HCT116 (cell line): ENCODE measurements around the gene MAML2. TPM values are rescaled to one million over a fixed set of nuclear protein-coding genes. Genes with fewer than 3 reads are reported as not detected.

ENCODE experiments used
- ATAC-seq: fragments of 200-7000 bp; cut with Tn5 transposase; 2 replicates; pipeline ENCODE4 v1.9.1; 2020; ENCODE audit warnings: mild to moderate bottlenecking, moderate library complexity
- BruUV-seq: library from RNA; stranded (reverse); fragments of 400-500 nt; replicated peaks from 2 replicates; lab custom pipeline; 2021; lab: Mats Ljungman, UMichigan
- CTCF ChIA-PET: fragments of 300-600 bp; sonication (Branson Sonifier 250); formaldehyde crosslinking; loops from one replicate; lab custom pipeline; 2021; ENCODE audit warnings: antibody characterized with exemption; lab: Charles Lee
- POLR2A ChIA-PET: fragments of 300-600, 350-600 bp; sonication (Branson Sonifier 250); formaldehyde crosslinking; loops from one replicate; lab custom pipeline; 2021; ENCODE audit warnings: antibody characterized with exemption; lab: Charles Lee
- RAD21 ChIA-PET, 2 experiments: fragments of 300-600 bp; sonication (Branson Sonifier 250); formaldehyde crosslinking; loops; one replicate each; lab custom pipeline; 2023; ENCODE audit warnings: low total read pairs in 2 of 2; ENCODE audit not compliant: uncharacterized antibody in 2 of 2, unreplicated experiment in 2 of 2, low non-redundant PET in 1 of 2; lab: Charles Lee
- DNase-seq: peaks from one replicate; pipeline ENCODE4 v3.0.0-alpha.2; 2010; ENCODE audit warnings: low read depth, low spot score
- H2AFZ ChIP-seq: fragments of 200-600 bp; shearing (Covaris generic), sonication (generic); 2 replicates; pipeline ENCODE4 v1.6.1; 2017; ENCODE audit warnings: low read depth, mixed run types, mixed read lengths, antibody characterized with exemption, low read length; ENCODE audit not compliant: poor library complexity, severe bottlenecking
- H3K27ac ChIP-seq: 2 replicates; pipeline ENCODE4 v1.5.1; 2012; ENCODE audit warnings: low read depth, low read length
- H3K27me3 ChIP-seq: fragments of 200-600 bp; sonication (generic); 2 replicates; pipeline ENCODE4 v1.6.1; 2016; ENCODE audit warnings: mixed run types, low read length, mixed read lengths; ENCODE audit not compliant: insufficient read depth
- H3K36me3 ChIP-seq, 2 experiments: fragments of 200-500 bp in 1 of 2; fragments of 200-600 bp in 1 of 2; sonication (Bioruptor generic) in 1 of 2; sonication (generic) in 1 of 2; 2 replicates each; pipeline versions ENCODE4 v1.5.1 to v1.6.1; 2014 to 2016; ENCODE audit warnings: low read length in 2 of 2, inconsistent platforms in 1 of 2, mixed read lengths in 1 of 2, mixed run types in 1 of 2; ENCODE audit not compliant: insufficient read depth in 2 of 2, control insufficient read depth in 1 of 2
- H3K4me1 ChIP-seq, 2 experiments: fragments of 200-600 bp in 1 of 2; sonication (generic) in 1 of 2; 2 replicates each; pipeline versions ENCODE4 v1.5.1 to v1.6.1; 2012 to 2017; ENCODE audit warnings: low read length in 2 of 2, inconsistent platforms in 1 of 2, mild to moderate bottlenecking in 1 of 2, mixed read lengths in 1 of 2, mixed run types in 1 of 2, moderate library complexity in 1 of 2; ENCODE audit not compliant: insufficient read depth in 2 of 2, control insufficient read depth in 1 of 2
- H3K4me2 ChIP-seq: fragments of 200-600 bp; sonication (generic); 2 replicates; pipeline ENCODE4 v1.6.1; 2017; ENCODE audit warnings: mixed run types, low read length, mixed read lengths
- H3K4me3 ChIP-seq, 2 experiments: fragments of 200-600 bp in 1 of 2; sonication (generic) in 1 of 2; replicated peaks in 1 of 2; 2 replicates each; pipeline ENCODE4 v1.5.1; 2011 to 2016; ENCODE audit warnings: low read length in 2 of 2, control low read depth in 1 of 2, low read depth in 1 of 2, mild to moderate bottlenecking in 1 of 2, mixed read lengths in 1 of 2, mixed run types in 1 of 2
- H3K79me2 ChIP-seq: fragments of 200-600 bp; sonication (generic); 2 replicates; pipeline ENCODE4 v1.6.1; 2017; ENCODE audit warnings: mild to moderate bottlenecking, mixed run types, low read length, moderate library complexity, mixed read lengths; ENCODE audit not compliant: insufficient read depth
- H3K9ac ChIP-seq: fragments of 200-600 bp; sonication (generic); 2 replicates; pipeline ENCODE4 v1.6.1; 2016; ENCODE audit warnings: low read length, mixed read lengths
- H3K9me2 ChIP-seq: fragments of 200-600 bp; sonication (generic), shearing (Covaris generic); 2 replicates; pipeline ENCODE4 v1.6.1; 2017; ENCODE audit warnings: mixed run types, mild to moderate bottlenecking, moderate library complexity; ENCODE audit not compliant: insufficient read depth
- H3K9me3 ChIP-seq, 2 experiments: fragments of 200-500 bp in 1 of 2; fragments of 200-600 bp in 1 of 2; sonication (Bioruptor generic) in 1 of 2; sonication (generic) in 1 of 2; 2 replicates each; pipeline ENCODE4 v1.6.1; 2014 to 2017; ENCODE audit warnings: low read length in 2 of 2, mixed read lengths in 2 of 2, inconsistent platforms in 1 of 2, low read depth in 1 of 2, mild to moderate bottlenecking in 1 of 2, mixed run types in 1 of 2, moderate library complexity in 1 of 2; ENCODE audit not compliant: control insufficient read depth in 1 of 2, insufficient read depth in 1 of 2
- H4K20me1 ChIP-seq: fragments of 200-600 bp; sonication (generic), shearing (Covaris generic); 2 replicates; pipeline ENCODE4 v1.6.1; 2017; ENCODE audit warnings: mixed run types, mild to moderate bottlenecking, moderate library complexity; ENCODE audit not compliant: insufficient read depth
- CEBPB ChIP-seq: IDR thresholded peaks from 2 replicates; pipeline ENCODE4 v1.6.1; 2012; ENCODE audit warnings: low read depth
- EZH2 ChIP-seq: fragments of 200-600 bp; sonication (generic); IDR thresholded peaks from 2 replicates; pipeline ENCODE4 v1.6.1; 2017; ENCODE audit warnings: antibody characterized with exemption, mixed run types
- EZH2phosphoT487 ChIP-seq: fragments of 200-600 bp; IDR thresholded peaks from 2 replicates; pipeline ENCODE4 v1.6.1; 2018; ENCODE audit warnings: antibody characterized with exemption, borderline replicate concordance
- JUND ChIP-seq: IDR thresholded peaks from 2 replicates; pipeline ENCODE4 v1.6.1; 2012
- POLR2A ChIP-seq: IDR thresholded peaks from 2 replicates; pipeline ENCODE4 v1.7.0; 2011; ENCODE audit warnings: borderline replicate concordance; ENCODE audit not compliant: insufficient read depth, insufficient read length; ENCODE audit errors: extremely low read depth
- RAD21 ChIP-seq: IDR thresholded peaks from 2 replicates; pipeline ENCODE4 v1.6.1; 2012; ENCODE audit warnings: low read depth, mild to moderate bottlenecking
- REST ChIP-seq: IDR thresholded peaks from 2 replicates; pipeline ENCODE4 v1.6.1; 2012; ENCODE audit warnings: low read depth
- SIN3A ChIP-seq: IDR thresholded peaks from 2 replicates; pipeline ENCODE4 v1.6.1; 2012; ENCODE audit warnings: low read depth
- YY1 ChIP-seq: IDR thresholded peaks from 2 replicates; pipeline ENCODE4 v1.6.1; 2011; ENCODE audit warnings: low read length, low read depth, moderate library complexity, mild to moderate bottlenecking; ENCODE audit not compliant: insufficient replicate concordance; ENCODE audit errors: extremely low read depth
- ZBTB33 ChIP-seq: IDR thresholded peaks from 2 replicates; pipeline ENCODE4 v1.6.1; 2011; ENCODE audit warnings: mild to moderate bottlenecking, low read length, moderate library complexity; ENCODE audit not compliant: insufficient replicate concordance; ENCODE audit errors: extremely low read depth
- intact Hi-C: fragments of 100-400 bp; cut with micrococcal nuclease; formaldehyde crosslinking; loops from 2 replicates; pipeline ENCODE4 v1.10.0; 2022
- total RNA-seq: library from RNA; stranded (reverse); gene quantifications from one replicate; pipeline ENCODE4 v1.2.1, GENCODE V29; 2021; ENCODE audit not compliant: unreplicated experiment

Gene MAML2
- total RNA-seq, 1 experiment from 2014 or later: 2.6 TPM

GRCh38 chr11:96038046-96038445 lies 304.9 kb downstream of the MAML2 start:
- Histone ChIP-seq H3K79me2 (no peaks in the 10 kb centered on the region), H3K27me3 (no peaks in the 10 kb centered on the region), H3K9ac (no peak overlapping the region), H3K9me2 (no peaks in the 10 kb centered on the region), H3K9me3 (no peaks in the 10 kb centered on the region), H4K20me1 (no peaks in the 10 kb centered on the region), H3K27ac (no peak overlapping the region), H3K4me1 (peaks cover 0 to 12% of the 10 kb centered on the region in 2 experiments; a peak in 2 of 4 replicates), H3K4me2 (peak overlapping the region; percentile 55), H3K4me3 (no peak overlapping the region), H2AFZ (no peak overlapping the region), H3K36me3 (no peaks in the 10 kb centered on the region)
- no TSS peak for BruUV-seq
- ChIA-PET RAD21 (no interaction called here), POLR2A (no interaction called here), CTCF (no interaction called here)
- no peak for TF ChIP-seq SIN3A
- TF ChIP-seq YY1: no peak
- TF ChIP-seq CEBPB: no peak
- no peak for TF ChIP-seq RAD21
- TF ChIP-seq POLR2A: no peak
- no peak for TF ChIP-seq EZH2phosphoT487
- no peak for TF ChIP-seq JUND
- TF ChIP-seq REST: no peak
- TF ChIP-seq ZBTB33: no peak
- no peak for TF ChIP-seq EZH2
- DNase-seq (no peak), ATAC-seq (no peak)
- intact Hi-C loops: no loop called here
